Keratinocyte (primary cell): Measurements from ENCODE around the gene PFAS.

Experiments used
- EZH2 ChIP-seq: IDR thresholded peaks from one replicate; pipeline ENCODE4 v1.6.1; 2012; ENCODE audit warnings: inconsistent platforms, mild to moderate bottlenecking, low read length, moderate library complexity
- TF ChIP-seq, protein P1 (sequence below), 3 experiments: IDR thresholded peaks in 1 of 3; conservative IDR thresholded peaks in 1 of 3; optimal IDR thresholded peaks in 1 of 3; 2 replicates in 2 of 3; 3 replicates in 1 of 3; pipeline versions ENCODE3 to v1.5.1; 2011; ENCODE audit warnings: low read length in 3 of 3, mild to moderate bottlenecking in 3 of 3, moderate library complexity in 2 of 3, control low read depth in 1 of 3, inconsistent platforms in 1 of 3; ENCODE audit not compliant: insufficient read depth in 2 of 3; ENCODE audit errors: extremely low read depth in 1 of 3

DNA sequence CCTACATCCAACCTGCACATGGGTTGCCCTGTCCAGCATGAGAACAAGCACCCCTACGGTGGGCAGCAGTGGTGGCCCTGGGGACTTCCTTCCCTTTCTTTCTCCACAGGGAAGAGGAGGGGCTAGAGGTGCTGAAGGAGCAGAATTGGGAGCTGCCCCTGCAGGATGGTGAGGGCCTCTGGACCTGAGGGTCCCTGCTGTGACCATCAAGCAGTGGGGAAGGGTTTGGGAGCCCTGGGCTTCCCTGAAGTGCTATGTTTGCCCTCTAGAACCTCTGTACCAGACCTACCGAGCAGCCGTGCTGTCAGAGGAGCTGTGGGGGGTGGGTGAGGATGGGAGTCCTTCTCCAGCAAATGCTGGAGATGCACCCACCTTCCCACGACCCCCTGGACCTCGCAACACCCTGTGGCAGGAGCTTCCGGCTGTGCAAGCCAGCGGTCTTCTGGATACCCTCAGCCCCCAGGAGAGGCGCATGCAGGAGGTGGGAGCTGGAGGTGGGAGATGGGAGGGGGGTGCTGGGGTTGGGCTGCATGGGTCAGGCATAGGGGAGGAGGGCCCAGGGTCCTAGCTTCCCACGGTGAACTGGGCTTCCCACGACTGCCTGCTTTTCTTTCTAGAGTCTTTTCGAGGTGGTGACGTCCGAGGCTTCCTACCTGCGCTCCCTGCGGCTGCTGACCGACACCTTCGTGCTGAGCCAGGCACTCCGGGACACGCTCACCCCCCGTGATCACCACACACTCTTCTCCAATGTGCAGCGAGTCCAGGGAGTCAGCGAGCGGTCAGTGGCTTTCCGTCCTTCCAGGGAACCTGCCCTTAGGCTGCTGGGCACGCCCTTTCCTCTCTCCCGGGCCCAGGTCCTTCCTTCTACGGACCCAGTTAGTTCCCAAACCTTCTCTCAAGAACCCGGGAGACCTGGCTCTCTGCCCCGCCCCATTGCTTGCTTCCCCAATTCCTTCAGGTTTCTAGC is 66.0 kb downstream of the PFAS start:
- TF ChIP-seq, protein P1, sequence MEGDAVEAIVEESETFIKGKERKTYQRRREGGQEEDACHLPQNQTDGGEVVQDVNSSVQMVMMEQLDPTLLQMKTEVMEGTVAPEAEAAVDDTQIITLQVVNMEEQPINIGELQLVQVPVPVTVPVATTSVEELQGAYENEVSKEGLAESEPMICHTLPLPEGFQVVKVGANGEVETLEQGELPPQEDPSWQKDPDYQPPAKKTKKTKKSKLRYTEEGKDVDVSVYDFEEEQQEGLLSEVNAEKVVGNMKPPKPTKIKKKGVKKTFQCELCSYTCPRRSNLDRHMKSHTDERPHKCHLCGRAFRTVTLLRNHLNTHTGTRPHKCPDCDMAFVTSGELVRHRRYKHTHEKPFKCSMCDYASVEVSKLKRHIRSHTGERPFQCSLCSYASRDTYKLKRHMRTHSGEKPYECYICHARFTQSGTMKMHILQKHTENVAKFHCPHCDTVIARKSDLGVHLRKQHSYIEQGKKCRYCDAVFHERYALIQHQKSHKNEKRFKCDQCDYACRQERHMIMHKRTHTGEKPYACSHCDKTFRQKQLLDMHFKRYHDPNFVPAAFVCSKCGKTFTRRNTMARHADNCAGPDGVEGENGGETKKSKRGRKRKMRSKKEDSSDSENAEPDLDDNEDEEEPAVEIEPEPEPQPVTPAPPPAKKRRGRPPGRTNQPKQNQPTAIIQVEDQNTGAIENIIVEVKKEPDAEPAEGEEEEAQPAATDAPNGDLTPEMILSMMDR (optimal IDR thresholded peaks at IDR 0.05 in 1 of 3, IDR thresholded peaks at IDR 0.05 in 1 of 3, conservative IDR thresholded peaks at IDR 0.05 in 1 of 3; ENCODE audit: extremely low read depth in 1 of 3, insufficient read depth in 2 of 3, low read length in 3 of 3): no peak
- no peak for TF ChIP-seq EZH2
